B cell (primary cell): ENCODE data around the gene ZSCAN21. TPM values are rescaled to one million over a fixed set of nuclear protein-coding genes. Genes with fewer than 3 reads are reported as not detected.

ENCODE experiments used
- ATAC-seq: fragments of 200-7000 bp; cut with Tn5 transposase; one replicate; pipeline ENCODE4 v1.10.0; 2021; ENCODE audit warnings: low read depth, mild to moderate bottlenecking, moderate number of reproducible peaks, moderate library complexity
- CTCF ChIA-PET: fragments of 350-600 bp; sonication (Branson Sonifier 250); formaldehyde crosslinking; loops from one replicate; lab custom pipeline; 2021; ENCODE audit warnings: antibody characterized with exemption, inconsistent platforms; lab: Charles Lee
- POLR2A ChIA-PET: fragments of 350-600 bp; sonication (Branson Sonifier 250); formaldehyde crosslinking; loops from one replicate; lab custom pipeline; 2021; ENCODE audit warnings: antibody characterized with exemption; lab: Charles Lee
- DNase-seq: peaks from one replicate; pipeline ENCODE4 v3.0.0; 2013
- H2AFZ ChIP-seq: 2 replicates; pipeline ENCODE4 v1.6.1; 2012; ENCODE audit warnings: mild to moderate bottlenecking, low read depth, low read length; ENCODE audit not compliant: insufficient read depth, poor library complexity, severe bottlenecking
- H3K27ac ChIP-seq, 2 donors: 1 replicate in 1 of 2; 2 replicates in 1 of 2; pipeline ENCODE4 v1.5.1; 2012 to 2013; ENCODE audit warnings: low read length in 2 of 2, mild to moderate bottlenecking in 2 of 2, moderate library complexity in 1 of 2
- H3K27me3 ChIP-seq, 4 experiments: fragments of 200-600 bp in 1 of 4; sonication (generic) in 1 of 4; replicated peaks in 1 of 4; 1 replicate in 2 of 4; 2 replicates in 2 of 4; pipeline versions ENCODE4 v1.6.1 to v1.7.0; 2013 to 2016; ENCODE audit warnings: low read length in 3 of 4, mild to moderate bottlenecking in 2 of 4, mixed read lengths in 1 of 4, moderate library complexity in 1 of 4; ENCODE audit not compliant: insufficient read depth in 4 of 4, control insufficient read depth in 3 of 4; ENCODE audit errors: control extremely low read depth in 1 of 4
- H3K36me3 ChIP-seq, 2 experiments: replicated peaks in 1 of 2; 1 replicate in 1 of 2; 2 replicates in 1 of 2; pipeline versions ENCODE4 v1.6.1 to v1.7.1; 2013; ENCODE audit warnings: low read length in 1 of 2; ENCODE audit not compliant: insufficient read depth in 2 of 2, control insufficient read depth in 1 of 2; ENCODE audit errors: control extremely low read depth in 1 of 2, extremely low read depth in 1 of 2
- H3K4me1 ChIP-seq, 2 donors: fragments of 200-600 bp in 1 of 2; sonication (generic) in 1 of 2; 1 replicate in 1 of 2; 2 replicates in 1 of 2; pipeline versions ENCODE4 v1.5.1 to v1.6.1; 2013 to 2017; ENCODE audit warnings: low read length in 2 of 2; ENCODE audit not compliant: control insufficient read depth in 2 of 2, insufficient read depth in 2 of 2
- H3K4me2 ChIP-seq: replicated peaks from 2 replicates; pipeline ENCODE3; 2012; ENCODE audit warnings: mild to moderate bottlenecking, low read depth, low read length; ENCODE audit not compliant: poor library complexity, severe bottlenecking
- H3K4me3 ChIP-seq, 5 experiments: fragments of 200-600 bp in 1 of 5; sonication (generic) in 1 of 5; 1 replicate in 3 of 5; 2 replicates in 2 of 5; pipeline versions ENCODE4 v1.5.1 to v1.7.0; 2011 to 2016; ENCODE audit warnings: low read length in 4 of 5, mild to moderate bottlenecking in 4 of 5, low read depth in 2 of 5, control low read depth in 1 of 5, moderate library complexity in 1 of 5; ENCODE audit not compliant: insufficient read depth in 1 of 5; ENCODE audit errors: control extremely low read depth in 1 of 5, extremely low read depth in 1 of 5
- H3K79me2 ChIP-seq: fragments of 200-600 bp; sonication (generic); one replicate; pipeline ENCODE4 v1.6.0; 2016; ENCODE audit warnings: low read length; ENCODE audit not compliant: control insufficient read depth, insufficient read depth
- H3K9ac ChIP-seq: fragments of 200-600 bp; sonication (generic); 2 replicates; pipeline ENCODE4 v1.6.1; 2017; ENCODE audit warnings: mild to moderate bottlenecking, low read length, moderate library complexity
- H3K9me3 ChIP-seq, 3 donors: one replicate each; pipeline versions ENCODE4 v1.6.1 to v1.7.1; 2013; ENCODE audit warnings: low read length in 2 of 3; ENCODE audit not compliant: control insufficient read depth in 2 of 3, insufficient read depth in 1 of 3; ENCODE audit errors: control extremely low read depth in 1 of 3
- H4K20me1 ChIP-seq: 2 replicates; pipeline ENCODE4 v1.6.0; 2012; ENCODE audit warnings: mild to moderate bottlenecking, low read length; ENCODE audit not compliant: insufficient read depth, control insufficient read depth, poor library complexity, severe bottlenecking
- H3K27ac Mint-ChIP-seq: one replicate; pipeline ENCODE4 v1.8.0; 2021; ENCODE audit warnings: mixed read lengths
- H3K27me3 Mint-ChIP-seq: one replicate; pipeline ENCODE4 v1.8.0; 2021; ENCODE audit warnings: mixed read lengths
- H3K4me1 Mint-ChIP-seq: one replicate; pipeline ENCODE4 v1.8.0; 2021; ENCODE audit warnings: mixed read lengths
- H3K4me3 Mint-ChIP-seq: one replicate; pipeline ENCODE4 v1.8.0; 2021; ENCODE audit warnings: mixed read lengths
- H3K9me3 Mint-ChIP-seq: one replicate; pipeline ENCODE4 v1.8.0; 2022; ENCODE audit warnings: mixed read lengths; ENCODE audit not compliant: insufficient read depth
- CTCF ChIP-seq: fragments of 200-600 bp; IDR thresholded peaks from one replicate; pipeline ENCODE4 v1.8.0; 2022; ENCODE audit warnings: antibody characterized with exemption, mild to moderate bottlenecking
- EZH2 ChIP-seq: IDR thresholded peaks from 2 replicates; pipeline ENCODE4 v1.6.1; 2012; ENCODE audit warnings: borderline replicate concordance, low read depth, mild to moderate bottlenecking, moderate library complexity, low read length; ENCODE audit not compliant: insufficient read depth, poor library complexity, severe bottlenecking
- WGBS: methylation state at CpG from one replicate; pipeline ENCODE4 v1.1.5; 2013; ENCODE audit warnings: missing lambda C conversion rate; ENCODE audit not compliant: insufficient coverage; 5-methylcytosine and 5-hydroxymethylcytosine counted together
- intact Hi-C: fragments of 100-400 bp; cut with micrococcal nuclease; formaldehyde crosslinking; loops from one replicate; pipeline ENCODE4 v1.10.0; 2022
- polyA plus RNA-seq: library from polyadenylated mRNA; depleted of rRNA; stranded (reverse); fragments of >200 nt; gene quantifications from 2 replicates; pipeline ENCODE4 v1.2.3, GENCODE V29; 2012
- total RNA-seq, 2 donors: library from RNA; stranded (reverse); fragments of 120-200 nt in 1 of 2; gene quantifications; 1 replicate in 1 of 2; 2 replicates in 1 of 2; pipeline versions ENCODE4 v1.2.3 to v1.2.4, GENCODE V29; 2013 to 2022

The ZSCAN21 gene
- total and polyA plus RNA-seq, 2 donors (not counting 1 experiment from before 2014, with no cell fraction given) = 6.7 to 13.2 TPM

GRCh38 chr7:100015232-100016214 lies 34.1 kb upstream of the ZSCAN21 start, which contains the start of gene ZKSCAN1:
Gene ZKSCAN1, plus strand, starts transcription at chr7:100015596. Its CDS starts 7,911 bp downstream, at chr7:100023507.
- Mint-ChIP-seq H3K27me3 (peaks cover 6% of the 10 kb centered on the region), H3K4me1 (peaks cover 38% of the 10 kb centered on the region), H3K9me3 (no peaks in the 10 kb centered on the region), H3K4me3 (peak within 1 kb of the TSS; percentile 93), H3K27ac (peak within 1 kb of the TSS; percentile 94)
- Histone ChIP-seq H3K27me3 (no peaks in the 10 kb centered on the region), H4K20me1 (no peaks in the 10 kb centered on the region), H3K27ac (peak within 1 kb of the TSS; percentile 80 to 87), H2AFZ (peak within 1 kb of the TSS; percentile 84), H3K9me3 (no peaks in the 10 kb centered on the region), H3K4me2 (peak within 1 kb of the TSS; percentile 84), H3K4me1 (peaks cover 15 to 19% of the 10 kb centered on the region in 2 donors), H3K9ac (peak within 1 kb of the TSS; percentile 94), H3K36me3 (no peaks in the 10 kb centered on the region), H3K4me3 (peak within 1 kb of the TSS; percentile 75 to 89 (median 85)), H3K79me2 (peaks cover 48% of the 10 kb centered on the region)
- no peak for TF ChIP-seq EZH2
- no peak for TF ChIP-seq CTCF
- DNase-seq = peak; percentile 91
- POLR2A ChIA-PET = interaction anchor here (0.6 to 2.0 kb wide), 10 partner anchors 10 to 413 kb away, joined by 3 to 14 read pairs (median 5); partner anchors contain the start of genes ZCWPW1 and ZSCAN21
- CTCF ChIA-PET = interaction anchor here (0.9 to 1.7 kb wide), 7 partner anchors 12 to 115 kb away, joined by 3 to 6 read pairs (median 5); no protein-coding TSS in a partner anchor
- WGBS = under 1% methylated on average over 61 of the region's 70 CpGs
- peak; percentile 95 for ATAC-seq
- intact Hi-C loops = loop anchor here (1.0 to 5.0 kb wide), 6 partner anchors 18 to 1237 kb away; partner anchors contain the start of genes TRIM4, ZNF3 and ZSCAN21
